ENCODE measurements around the gene ALDH3B1.
A peak's percentile ranks its signal among the peaks of the same experiment; 100 is the strongest.

ALDH3B1 gene

DNA sequence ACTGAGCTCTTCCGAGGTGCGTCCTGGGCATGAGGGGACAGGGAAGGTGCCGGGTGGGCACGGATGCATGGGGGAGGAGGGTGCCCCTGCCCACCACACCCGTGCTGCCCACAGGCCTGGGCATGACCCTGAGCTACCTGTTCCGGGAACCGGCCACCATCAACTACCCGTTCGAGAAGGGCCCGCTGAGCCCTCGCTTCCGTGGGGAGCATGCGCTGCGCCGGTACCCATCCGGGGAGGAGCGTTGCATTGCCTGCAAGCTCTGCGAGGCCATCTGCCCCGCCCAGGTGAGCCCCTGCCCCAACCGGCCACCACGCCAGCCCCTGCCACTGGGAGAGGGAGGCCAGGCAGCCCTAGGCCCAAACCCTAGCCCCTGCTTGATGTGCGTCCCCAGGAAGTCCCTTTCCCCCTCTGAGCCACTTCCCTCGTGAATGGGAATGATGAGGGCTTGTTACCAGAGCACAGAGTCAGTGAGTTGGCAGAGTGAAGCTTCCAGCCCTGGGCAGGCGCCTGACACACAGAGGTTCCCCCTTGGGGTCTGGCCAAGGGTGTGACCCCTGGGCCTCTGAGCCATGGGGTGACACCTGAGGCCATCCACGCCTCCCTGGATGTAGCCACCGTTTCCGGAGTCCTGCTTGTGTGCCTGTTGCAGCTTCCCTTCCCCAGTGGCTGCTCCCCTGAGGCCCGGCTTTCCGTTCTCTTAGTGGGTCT is 23.0 kb downstream of the ALDH3B1 start:
- no peak for DNase-seq

GRCh38 chr11:68033708-68034045 is 23.6 kb downstream of the ALDH3B1 start:
- no peak for DNase-seq

- no peak for DNase-seq
These were observed 25.2 kb downstream of the ALDH3B1 start for GRCh38 chr11:68035266-68035876.

DNA sequence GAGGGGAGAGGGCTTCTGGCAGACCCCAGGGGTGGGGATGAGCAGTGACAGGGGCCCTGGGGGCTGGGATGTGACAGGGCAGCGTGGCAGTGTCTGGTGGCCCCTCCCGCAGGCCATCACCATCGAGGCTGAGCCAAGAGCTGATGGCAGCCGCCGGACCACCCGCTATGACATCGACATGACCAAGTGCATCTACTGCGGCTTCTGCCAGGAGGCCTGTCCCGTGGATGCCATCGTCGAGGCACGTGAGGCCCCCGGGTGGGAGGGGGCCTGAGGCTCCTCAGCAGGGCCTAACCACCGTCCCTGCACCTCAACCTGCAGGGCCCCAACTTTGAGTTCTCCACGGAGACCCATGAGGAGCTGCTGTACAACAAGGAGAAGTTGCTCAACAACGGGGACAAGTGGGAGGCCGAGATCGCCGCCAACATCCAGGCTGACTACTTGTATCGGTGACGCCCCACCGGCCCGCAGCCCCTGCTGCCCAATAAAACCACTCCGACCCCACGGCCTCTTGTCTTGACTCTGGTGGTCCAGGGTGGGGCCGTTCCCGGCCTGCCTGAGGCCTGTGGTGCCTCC is 26.1 kb downstream of the ALDH3B1 start:
- no peak for DNase-seq

- DNase-seq, result peak; percentile 44
These were observed 26.7 kb downstream of the ALDH3B1 start for GRCh38 chr11:68036717-68037239.

- DNase-seq, result peak; percentile 9
These were observed 27.5 kb downstream of the ALDH3B1 start for GRCh38 chr11:68037411-68038225.

- no peak for DNase-seq
These were observed 28.1 kb downstream of the ALDH3B1 start for GRCh38 chr11:68038226-68038717.

GRCh38 chr11:68038718-68039525 is 28.8 kb downstream of the ALDH3B1 start, which contains the start of gene TCIRG1:
TSS of gene TCIRG1 (plus strand) at chr11:68039025. CDS start at chr11:68041272, 2,247 bp downstream.
- peak; percentile 53 for DNase-seq

- DNase-seq, result peak; percentile 5
These were observed 29.5 kb downstream of the ALDH3B1 start for GRCh38 chr11:68039526-68040086.

GRCh38 chr11:68040101-68040956 is 30.2 kb downstream of the ALDH3B1 start:
- DNase-seq, result peak; percentile 56

- no peak for DNase-seq
These were observed 30.9 kb downstream of the ALDH3B1 start for GRCh38 chr11:68040957-68041591.

DNA sequence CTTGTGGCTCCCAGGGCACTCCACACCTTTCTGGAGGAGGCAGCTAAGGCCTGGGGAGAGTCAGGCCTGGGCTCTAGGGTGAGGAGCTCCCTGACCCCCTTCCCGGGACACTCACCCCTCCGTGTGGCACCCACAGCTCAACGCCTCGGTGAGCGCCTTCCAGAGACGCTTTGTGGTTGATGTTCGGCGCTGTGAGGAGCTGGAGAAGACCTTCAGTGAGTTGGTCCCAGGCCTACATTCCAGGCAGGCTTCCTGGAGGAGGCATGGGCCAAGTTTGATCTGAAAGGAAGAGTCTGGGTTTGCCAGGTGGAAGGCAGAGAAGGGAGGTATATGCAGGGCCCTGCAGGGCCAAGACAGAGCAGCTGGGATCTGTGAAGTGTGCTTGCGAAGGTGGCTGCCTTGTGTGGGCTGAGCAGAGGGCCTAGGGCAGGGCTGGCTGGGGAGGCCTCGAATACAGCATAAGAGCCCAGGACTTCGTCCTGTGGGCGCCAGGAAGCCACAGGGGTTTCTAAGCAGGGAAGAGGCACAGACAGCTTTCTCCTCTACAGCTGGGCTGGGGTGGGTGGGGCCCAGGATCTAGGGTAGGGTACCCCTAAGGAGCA is 31.6 kb downstream of the ALDH3B1 start:
- no peak for DNase-seq

GRCh38 chr11:68042219-68043028 is 32.3 kb downstream of the ALDH3B1 start:
- DNase-seq, result no peak

DNA sequence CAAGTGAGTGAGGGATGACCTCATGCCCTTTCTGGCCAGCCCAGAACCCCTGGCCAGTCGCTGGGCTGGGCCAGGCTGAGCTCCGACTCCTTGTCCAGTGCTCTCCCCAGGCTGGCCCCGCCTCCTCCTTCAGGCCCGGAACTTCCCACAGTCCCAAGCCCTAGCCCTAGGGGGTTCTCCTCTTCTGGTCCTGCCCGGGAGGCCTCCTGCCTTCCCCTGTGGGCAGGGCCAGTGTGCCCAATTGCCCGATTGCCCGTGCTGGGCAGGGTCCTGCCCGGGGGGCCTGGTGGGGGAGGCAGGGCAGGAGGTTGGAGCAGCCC is 32.9 kb downstream of the ALDH3B1 start:
- DNase-seq, result no peak

GRCh38 chr11:68043349-68044144 is 33.4 kb downstream of the ALDH3B1 start:
- no peak for DNase-seq

- no peak for DNase-seq
These were observed 34.2 kb downstream of the ALDH3B1 start for GRCh38 chr11:68044145-68044813.

DNA sequence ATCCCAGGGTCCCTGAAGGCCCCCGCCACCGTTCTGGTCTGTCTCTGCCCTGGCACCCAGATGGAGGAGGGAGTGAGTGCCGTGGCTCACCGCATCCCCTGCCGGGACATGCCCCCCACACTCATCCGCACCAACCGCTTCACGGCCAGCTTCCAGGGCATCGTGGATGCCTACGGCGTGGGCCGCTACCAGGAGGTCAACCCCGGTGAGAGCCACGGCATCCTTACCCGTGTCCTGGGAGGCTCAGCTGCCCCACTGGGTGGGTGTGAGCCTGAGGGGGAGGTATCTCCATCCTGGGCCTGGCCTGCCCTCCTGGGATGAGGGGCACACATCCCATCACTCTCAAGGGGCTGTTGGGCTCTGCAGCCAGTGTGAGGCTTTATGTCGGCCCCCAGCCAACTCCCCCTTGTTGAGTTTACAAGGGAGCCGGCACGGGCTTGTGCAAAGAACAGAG is 34.8 kb downstream of the ALDH3B1 start:
- DNase-seq, result no peak
